ENCODE data around the gene ZNF138.
A peak's percentile ranks its signal among the peaks of the same experiment; 100 is the strongest.
"Not testable (repeated sequence)": the region's sequence is repeated elsewhere in the genome, so short reads cannot be mapped to it uniquely, and the experiment has no call there.

The ZNF138 gene

GRCh38 chr7:64794171-64794844 is at the start of gene ZNF138:
Gene ZNF138, plus strand, starts transcription at chr7:64794428. Its CDS starts 141 bp downstream, at chr7:64794569.
- DNase-seq: peak; percentile 90 to 95 (median 94)

DNA sequence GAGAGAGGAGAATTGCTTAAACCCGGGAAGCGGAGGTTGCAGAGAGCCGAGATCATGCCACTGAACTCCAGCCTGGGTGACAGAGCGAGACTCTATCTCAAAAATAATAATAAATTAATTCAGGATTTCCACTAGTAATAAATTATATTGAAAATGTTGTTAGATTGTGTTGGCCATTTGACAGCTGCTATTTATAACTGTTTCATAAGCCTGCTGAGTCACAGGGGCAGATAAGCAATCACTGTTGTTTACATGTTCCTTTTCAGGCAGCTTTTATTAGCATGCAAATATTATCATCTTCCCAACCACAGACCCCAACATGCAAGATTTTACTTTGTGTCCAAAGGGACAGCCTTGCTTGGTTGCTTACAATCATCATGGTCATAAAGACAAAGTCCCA is 49.5 kb upstream of the ZNF138 start:
- DNase-seq: no peak

DNA sequence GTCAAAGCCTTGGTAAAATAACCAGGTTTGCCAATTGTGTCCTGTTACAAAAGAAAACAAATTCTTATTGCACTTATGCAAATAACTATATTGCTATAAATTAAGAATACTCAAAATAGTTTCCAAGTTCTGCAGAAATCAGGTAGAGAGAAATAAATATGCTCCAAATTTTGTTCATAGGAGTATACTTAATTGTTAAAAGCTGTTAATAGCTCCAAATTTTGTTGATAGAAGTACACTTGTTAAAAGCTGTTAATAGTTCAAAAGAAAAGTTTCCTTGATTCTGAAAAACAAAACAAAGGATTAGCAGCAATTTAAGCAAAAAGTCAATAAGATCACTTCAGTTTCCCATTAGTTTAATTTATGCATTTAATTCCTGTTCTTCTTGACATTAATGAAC is 46.4 kb upstream of the ZNF138 start:
- DNase-seq: no peak

- no peak for DNase-seq
These were observed 41.2 kb upstream of the ZNF138 start for GRCh38 chr7:64753032-64753431.

DNA sequence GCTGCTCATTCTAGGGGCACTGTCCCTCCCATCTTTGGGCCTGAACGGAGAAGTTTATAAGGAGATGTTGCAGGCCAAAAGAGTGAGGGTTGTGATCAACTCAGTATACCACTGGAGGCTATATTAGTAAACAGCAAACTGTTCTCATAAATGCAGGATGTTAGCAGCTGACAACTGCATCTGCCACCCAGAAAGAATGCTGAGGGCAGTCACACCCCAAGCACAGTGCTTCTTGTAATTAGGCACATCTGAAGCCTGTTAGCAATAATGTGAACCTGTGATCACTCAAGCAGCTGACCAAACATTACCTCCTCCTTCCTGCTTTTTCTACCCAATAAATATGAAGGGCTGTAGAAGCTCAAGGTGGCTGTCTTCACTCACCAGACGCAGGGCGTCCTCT is 38.4 kb upstream of the ZNF138 start:
- no peak for DNase-seq

DNA sequence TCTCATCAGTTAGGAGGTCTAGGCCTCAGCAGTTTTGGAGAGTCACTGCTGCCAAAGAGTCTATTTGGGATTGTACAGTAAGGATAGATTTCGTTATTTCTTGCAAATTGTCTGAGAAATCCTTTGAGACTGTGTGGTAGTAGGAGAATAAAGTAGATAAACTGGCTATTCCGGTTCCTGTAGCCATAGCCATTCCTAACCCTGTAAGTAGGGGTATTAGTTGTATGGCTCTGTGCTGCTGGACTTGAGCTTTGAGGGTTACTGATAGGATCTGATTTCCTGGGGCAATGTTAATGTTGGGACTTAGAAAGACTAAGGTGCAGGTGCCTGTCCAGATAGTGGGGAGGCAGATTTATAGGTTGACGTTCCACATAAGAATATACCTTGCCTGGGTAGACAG is 36.1 kb upstream of the ZNF138 start:
- DNase-seq: no peak

DNA sequence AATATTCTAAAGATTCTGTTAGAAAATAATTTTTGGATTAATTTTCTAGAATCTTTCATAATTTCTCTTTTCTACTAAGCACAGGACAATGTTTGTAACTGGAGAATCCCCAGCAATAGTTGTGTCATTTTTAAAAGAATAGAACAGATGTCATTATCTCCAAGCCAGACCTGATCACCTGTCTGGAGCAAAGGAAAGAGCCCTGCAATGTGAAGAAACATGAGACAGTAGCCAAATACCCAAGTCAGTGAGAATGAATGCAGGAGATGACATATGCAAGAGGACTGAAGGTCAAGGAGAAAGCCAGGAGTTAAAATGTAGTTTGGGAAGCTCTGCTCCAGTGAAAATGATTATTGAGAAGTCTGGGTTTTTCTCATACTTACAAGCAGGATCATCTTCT is 25.4 kb upstream of the ZNF138 start:
- DNase-seq: no peak

DNA sequence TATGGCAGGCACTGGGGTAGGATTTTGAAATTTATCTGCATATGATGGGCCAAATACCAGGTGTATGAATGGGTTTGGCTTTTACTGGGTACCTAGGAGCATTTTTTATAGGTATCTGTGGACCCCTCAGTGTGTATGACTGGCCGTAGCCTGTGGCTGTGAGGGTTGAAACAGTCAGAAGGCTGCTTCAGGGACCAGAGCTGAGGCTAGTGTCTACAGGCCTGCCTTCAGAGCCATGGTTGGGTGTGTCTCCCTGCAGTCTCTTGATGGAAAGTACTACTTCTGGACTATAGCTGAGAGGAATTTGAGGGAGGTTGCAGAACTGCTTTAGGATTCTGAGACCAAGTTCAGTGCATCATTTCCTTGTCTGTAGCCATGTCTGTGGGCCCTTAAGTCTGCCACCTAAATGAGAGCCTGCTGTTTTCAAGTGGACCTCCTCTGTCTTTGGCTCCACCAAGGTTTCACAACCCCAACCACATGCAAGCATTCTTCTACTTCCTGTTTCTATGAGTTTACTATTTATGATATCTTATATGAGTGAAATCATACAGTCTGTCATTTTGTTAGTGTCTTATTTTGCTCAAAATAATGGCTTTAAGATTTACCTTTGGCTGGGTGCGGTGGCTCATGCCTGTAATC is 19.9 kb upstream of the ZNF138 start:
- no peak for DNase-seq

DNA sequence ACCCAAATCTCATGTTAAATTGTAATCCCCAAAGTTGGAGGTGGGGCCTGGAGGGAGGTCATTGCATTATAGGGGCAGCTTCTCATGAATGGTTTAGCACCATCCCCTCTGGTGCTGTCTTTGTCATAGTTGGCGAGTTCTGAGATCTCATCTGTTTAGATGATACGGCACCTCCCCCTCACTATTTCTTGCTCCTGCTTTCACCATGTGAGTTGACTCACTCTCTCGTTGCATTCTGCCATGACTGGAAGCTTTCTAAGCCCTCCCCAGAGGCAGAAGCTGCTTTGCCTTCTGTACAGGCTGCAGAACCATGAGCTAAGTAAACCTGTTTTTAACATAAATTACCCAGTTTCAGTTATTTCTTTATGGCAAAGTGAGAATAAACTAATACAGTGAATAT is 18.9 kb upstream of the ZNF138 start:
- no peak for DNase-seq

GRCh38 chr7:64784842-64785241 is 9.4 kb upstream of the ZNF138 start:
- not testable (repeated sequence) for DNase-seq

GRCh38 chr7:64787295-64787694 is 6.9 kb upstream of the ZNF138 start:
- DNase-seq: no peak

DNA sequence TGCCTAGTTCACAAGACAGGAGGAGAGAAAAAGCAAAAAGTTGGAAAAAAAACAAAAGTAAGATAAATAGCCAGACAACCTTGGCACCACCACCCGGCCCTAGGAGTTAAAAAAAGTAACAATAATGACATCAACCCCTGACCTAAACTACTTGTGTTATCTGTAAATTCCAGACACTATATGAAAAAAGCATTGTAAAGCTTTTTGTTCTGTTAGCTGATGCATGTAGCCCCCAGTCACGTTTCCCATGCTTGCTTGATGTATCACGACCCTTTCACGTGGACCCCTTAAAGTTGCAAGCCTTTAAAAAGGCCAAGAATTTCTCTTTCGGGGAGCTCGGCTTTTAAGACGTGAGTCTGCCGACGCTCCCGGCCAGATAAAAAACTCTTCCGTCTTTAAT is 5.0 kb upstream of the ZNF138 start:
- not testable (repeated sequence) for DNase-seq

GRCh38 chr7:64793106-64793755 is 997 bp upstream of the ZNF138 start:
- DNase-seq: no peak

DNA sequence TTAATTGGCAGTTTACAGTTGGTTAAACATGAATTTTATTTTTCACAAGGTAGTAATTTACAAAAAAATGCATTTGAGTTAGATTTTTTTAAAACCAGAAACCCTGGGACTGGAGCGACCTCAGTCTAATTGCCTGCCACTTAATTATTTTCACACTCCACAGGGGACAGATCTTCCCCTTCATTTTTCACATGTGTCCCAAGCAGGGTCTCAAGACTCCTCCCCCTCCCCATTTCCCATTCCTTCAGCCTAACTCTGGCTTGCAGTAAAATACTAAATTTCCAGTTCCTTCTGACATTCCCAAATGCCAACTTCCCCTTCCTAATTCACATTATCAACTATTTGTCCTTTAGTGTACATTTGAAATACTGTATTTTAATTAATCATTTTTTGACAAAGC is 948 bp downstream of the ZNF138 start:
- no peak for DNase-seq

- DNase-seq: not testable (repeated sequence)
These were observed 4.9 kb downstream of the ZNF138 start for GRCh38 chr7:64799169-64799568.

GRCh38 chr7:64802699-64803098 is 8.5 kb downstream of the ZNF138 start:
- DNase-seq: no peak

DNA sequence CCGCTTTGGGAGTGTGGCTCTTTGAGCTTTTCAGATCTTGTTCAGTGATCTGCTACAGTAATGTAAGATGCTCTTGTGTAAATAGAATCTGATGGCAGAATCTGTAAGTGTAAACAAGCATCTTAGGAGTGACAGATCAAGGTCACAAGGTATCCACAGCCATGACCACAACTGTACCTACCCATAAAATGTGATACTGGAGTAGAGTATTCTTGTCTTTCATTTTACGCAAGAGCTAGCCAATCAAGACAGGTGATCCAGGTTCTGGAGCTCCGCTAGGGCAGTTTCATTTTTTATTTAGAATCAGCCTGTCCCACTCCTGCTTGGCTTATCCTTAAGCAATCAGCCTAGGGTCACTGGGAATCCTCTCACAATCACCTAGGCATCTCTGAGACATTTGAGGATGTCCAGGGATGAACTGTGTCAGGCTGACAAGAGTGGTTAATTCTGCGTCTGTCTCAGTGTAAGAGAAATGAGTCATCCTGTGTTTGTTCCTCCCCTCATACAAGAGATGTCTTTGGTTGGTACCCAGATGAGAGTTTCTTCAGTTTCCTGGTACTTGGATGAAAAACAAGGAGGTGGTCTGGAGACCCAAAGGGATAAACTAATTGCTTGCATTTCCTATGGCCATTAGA is 13.6 kb downstream of the ZNF138 start:
- no peak for DNase-seq

GRCh38 chr7:64811767-64812166 is 17.5 kb downstream of the ZNF138 start:
- DNase-seq: no peak

DNA sequence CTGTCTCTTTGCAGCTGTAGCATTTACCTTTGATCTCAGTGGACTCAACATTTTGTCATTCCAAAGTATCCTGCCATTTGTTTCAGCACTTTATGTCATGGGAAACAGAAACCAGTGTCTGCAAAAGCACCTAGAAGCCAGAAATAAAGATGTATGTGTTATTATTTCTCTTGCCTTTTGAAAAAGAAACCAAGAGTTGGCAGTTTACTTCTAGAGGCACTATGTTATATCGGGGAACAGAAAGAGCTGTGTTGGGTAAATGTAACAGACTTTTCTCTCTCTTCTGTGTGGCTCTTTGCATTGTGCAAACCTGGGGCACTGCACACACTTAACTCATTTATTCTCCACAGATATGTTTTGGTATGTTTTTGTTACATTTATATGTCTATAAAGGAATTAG is 36.7 kb downstream of the ZNF138 start:
- no peak for DNase-seq

GRCh38 chr7:64832136-64832535 is 37.9 kb downstream of the ZNF138 start:
- DNase-seq: no peak

- no peak for DNase-seq
These were observed 40.8 kb downstream of the ZNF138 start for GRCh38 chr7:64834989-64835388.

DNA sequence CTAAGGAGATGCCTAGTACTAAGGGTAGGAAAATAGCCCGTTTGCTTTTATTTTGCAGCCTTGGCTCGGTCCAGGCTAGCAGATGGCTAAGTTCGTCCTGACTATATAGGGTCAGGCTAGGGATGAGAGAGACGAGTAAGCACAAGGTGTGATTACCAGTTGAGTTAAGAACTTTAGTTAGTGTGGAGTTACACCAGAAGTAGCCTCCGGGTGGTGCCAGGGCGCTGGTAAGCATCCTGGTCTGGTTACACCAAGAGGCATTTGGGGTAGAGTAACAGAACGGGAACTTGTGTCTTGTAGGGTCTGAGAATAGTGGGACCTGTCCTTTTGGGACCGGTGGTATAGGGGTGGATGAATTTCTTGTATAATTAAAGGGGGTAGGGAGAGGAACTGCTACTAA is 41.6 kb downstream of the ZNF138 start:
- DNase-seq: not testable (repeated sequence)

- DNase-seq: not testable (repeated sequence)
These were observed 43.8 kb downstream of the ZNF138 start for GRCh38 chr7:64838051-64838450.

DNA sequence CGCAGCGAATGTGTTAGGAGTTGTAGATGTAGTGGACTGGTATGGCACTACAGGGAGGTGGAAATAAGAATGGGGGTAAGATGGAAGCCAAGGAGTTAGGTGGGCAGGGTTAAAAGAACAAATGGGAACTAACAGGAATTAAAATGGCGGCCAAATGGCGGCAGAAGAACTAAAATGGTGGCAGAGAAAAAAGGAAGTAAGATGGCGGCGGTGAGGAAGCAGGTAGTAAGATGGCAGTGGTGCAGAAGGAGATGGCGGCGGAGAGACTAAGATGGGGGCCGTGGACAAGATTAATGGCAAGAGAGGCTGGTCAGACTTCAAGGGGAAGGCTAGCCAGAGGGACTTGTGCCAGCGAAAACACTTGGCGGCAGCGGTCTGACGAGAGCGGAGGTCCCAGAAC is 44.5 kb downstream of the ZNF138 start:
- no peak for DNase-seq
